ENCODE data around the gene ABCC6.
"Not testable (repeated sequence)": the region's sequence is repeated elsewhere in the genome, so short reads cannot be mapped to it uniquely, and the experiment has no call there.

Gene ABCC6

DNA sequence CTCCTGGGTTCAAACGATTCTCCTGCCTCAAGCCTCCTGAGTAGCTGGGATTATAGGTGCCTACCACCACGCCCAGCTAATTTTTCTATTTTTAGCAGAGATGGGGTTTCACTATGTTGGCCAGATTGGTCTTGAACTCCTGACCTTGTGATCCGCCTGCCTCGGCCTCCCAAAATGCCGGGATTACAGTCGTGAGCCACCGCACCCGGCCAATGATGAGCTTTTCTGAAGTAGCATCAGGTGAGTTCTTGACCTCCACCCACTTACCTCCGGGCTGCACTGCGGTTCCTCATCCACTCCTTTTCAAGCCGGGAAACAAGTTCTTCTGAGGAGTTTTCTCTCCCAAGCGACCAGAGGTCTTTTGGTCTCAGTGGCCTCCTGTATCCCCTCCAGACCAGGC lies 14.8 kb downstream of the ABCC6 start:
- not testable (repeated sequence) for H3K9me3 ChIP-seq, H3K27me3 ChIP-seq, H3K36me3 ChIP-seq
- peaks cover 59 to 65% of the 10 kb centered on the region in 2 experiments for H3K4me1 ChIP-seq (ENCODE audit: control insufficient read depth in 1 of 2, insufficient read depth in 1 of 2, low read depth in 1 of 2, low read length in 1 of 2)
- peak overlapping the region; percentile 43 to 63 for H3K4me3 ChIP-seq (ENCODE audit: low read depth in 1 of 2, low read length in 1 of 2)
- peak overlapping the region; percentile 97 for H3K27ac ChIP-seq

DNA sequence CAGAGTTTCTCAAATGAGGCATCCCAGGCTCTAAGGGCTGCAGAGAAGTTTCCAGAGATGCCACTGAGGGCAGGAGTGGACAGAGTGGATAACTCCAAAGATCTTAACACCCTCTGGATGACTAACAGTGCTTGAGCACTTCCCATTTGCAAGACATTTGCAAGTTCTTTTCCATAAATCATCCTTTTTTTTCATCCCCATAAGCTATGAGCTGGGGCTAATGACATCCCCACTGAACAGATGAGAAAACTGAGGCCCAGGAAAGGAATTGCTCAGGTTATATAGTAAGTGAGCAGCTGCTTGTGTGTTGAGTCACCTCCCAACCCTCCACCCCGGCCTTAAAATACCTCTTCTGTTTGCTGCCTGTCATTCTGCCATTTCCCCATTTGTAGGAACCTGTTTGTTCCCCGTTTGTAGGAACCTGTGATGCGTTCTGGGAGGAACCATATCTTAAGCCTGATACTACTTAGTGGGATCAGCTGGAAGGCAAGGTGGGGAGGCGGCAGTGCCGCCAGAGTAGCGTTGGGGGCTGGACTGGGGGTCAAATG lies 15.4 kb downstream of the ABCC6 start:
- H3K27me3 ChIP-seq, H3K9me3 ChIP-seq, H3K36me3 ChIP-seq: not testable (repeated sequence)
- Histone ChIP-seq H3K4me1 (ENCODE audit: control insufficient read depth in 1 of 2, insufficient read depth in 1 of 2, low read depth in 1 of 2, low read length in 1 of 2) (peaks cover 53 to 59% of the 10 kb centered on the region in 2 experiments), H3K4me3 (ENCODE audit: low read depth in 1 of 2, low read length in 1 of 2) (peak overlapping the region; percentile 43 to 63), H3K27ac (peak overlapping the region; percentile 97)
- TF ChIP-seq, protein P1, sequence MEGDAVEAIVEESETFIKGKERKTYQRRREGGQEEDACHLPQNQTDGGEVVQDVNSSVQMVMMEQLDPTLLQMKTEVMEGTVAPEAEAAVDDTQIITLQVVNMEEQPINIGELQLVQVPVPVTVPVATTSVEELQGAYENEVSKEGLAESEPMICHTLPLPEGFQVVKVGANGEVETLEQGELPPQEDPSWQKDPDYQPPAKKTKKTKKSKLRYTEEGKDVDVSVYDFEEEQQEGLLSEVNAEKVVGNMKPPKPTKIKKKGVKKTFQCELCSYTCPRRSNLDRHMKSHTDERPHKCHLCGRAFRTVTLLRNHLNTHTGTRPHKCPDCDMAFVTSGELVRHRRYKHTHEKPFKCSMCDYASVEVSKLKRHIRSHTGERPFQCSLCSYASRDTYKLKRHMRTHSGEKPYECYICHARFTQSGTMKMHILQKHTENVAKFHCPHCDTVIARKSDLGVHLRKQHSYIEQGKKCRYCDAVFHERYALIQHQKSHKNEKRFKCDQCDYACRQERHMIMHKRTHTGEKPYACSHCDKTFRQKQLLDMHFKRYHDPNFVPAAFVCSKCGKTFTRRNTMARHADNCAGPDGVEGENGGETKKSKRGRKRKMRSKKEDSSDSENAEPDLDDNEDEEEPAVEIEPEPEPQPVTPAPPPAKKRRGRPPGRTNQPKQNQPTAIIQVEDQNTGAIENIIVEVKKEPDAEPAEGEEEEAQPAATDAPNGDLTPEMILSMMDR (IDR thresholded peaks at IDR 0.05): peak; percentile 11

DNA sequence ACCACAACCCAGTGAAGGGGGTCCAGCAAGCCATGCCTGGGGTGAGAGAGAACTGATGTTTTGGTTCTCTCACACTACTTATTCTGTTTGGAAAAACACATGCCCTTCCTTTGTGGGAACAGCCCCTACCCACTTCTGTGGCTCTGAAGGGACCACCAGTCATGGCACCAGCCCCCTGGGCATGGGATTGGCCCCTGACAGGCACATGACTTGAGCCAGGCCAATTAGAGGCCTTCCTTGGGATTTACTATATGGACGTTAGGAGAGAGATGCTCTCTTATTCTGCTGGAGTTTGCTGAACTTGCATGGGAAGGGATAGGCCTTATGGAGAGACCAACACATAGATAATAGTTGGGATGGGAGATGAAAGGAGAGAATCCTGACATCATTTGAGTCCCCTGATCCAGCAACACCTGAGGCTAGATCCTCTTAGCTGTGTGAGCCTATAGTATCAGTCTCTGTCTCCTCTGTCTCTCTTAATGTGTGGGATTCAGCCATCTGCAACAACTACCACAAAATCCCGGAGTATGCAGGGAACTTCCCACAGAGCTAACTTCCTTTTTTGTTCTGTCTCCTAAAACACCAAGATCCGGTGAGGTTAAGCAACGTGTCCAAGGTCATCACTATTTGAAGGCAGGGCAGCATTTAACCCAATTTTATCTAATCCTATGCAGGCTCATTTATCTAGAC lies 16.1 kb downstream of the ABCC6 start:
- H3K36me3 ChIP-seq, H3K9me3 ChIP-seq, H3K27me3 ChIP-seq: not testable (repeated sequence)
- Histone ChIP-seq H3K4me1 (ENCODE audit: control insufficient read depth in 1 of 2, insufficient read depth in 1 of 2, low read depth in 1 of 2, low read length in 1 of 2) (peaks cover 51 to 54% of the 10 kb centered on the region in 2 experiments), H3K4me3 (ENCODE audit: low read depth in 1 of 2, low read length in 1 of 2) (peak overlapping the region; percentile 29 to 53), H3K27ac (peak overlapping the region; percentile 97)

DNA sequence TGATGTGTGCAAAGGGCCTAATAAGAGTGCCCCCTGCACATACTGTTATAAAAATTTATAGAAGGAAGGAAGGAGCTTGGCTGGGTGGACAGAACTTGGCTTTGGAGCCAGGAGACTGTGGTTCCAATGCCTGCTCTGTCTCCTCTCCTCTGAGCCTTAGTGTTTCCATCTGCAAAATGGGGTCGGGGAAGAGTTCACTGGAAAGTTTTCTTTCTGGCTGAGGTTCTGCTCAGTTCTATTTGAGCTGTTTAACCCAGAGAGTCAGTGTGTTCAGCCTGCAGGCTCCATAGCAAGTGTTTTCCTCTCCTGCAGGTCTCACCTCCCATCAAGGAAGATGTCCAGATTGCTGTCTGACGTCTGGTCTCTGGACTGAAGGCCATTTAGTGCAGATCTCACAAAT lies 17.4 kb downstream of the ABCC6 start:
- not testable (repeated sequence) for H3K36me3 ChIP-seq; H3K4me3 ChIP-seq (ENCODE audit: low read depth in 1 of 2, low read length in 1 of 2); H3K27me3 ChIP-seq; H3K9me3 ChIP-seq
- H3K4me1 ChIP-seq (ENCODE audit: control insufficient read depth in 1 of 2, insufficient read depth in 1 of 2, low read depth in 1 of 2, low read length in 1 of 2): peaks cover 43% of the 10 kb centered on the region in 2 experiments
- H3K27ac ChIP-seq: peak overlapping the region; percentile 97

DNA sequence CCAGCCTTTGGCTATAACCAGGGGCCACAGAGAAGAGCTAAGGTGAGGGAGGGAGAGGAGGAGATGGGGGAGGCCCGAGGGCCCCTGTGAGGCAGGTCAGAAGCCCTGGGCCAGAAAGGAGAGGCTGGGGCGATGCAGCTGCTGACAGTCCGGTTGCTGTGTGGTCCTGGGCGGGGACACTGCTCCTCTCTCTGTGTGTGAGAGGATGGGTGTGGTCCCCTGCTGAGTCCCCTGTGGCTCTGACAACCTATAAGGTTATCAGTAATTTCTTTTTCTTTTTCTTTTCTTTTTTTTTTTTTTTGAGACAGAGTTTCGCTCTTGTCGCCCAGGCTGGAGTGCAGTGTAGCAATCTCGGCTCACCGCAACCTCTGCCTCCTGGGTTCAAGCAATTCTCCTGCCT lies 18.7 kb downstream of the ABCC6 start:
- peaks cover 30 to 32% of the 10 kb centered on the region in 2 experiments for H3K4me1 ChIP-seq (ENCODE audit: control insufficient read depth in 1 of 2, insufficient read depth in 1 of 2, low read depth in 1 of 2, low read length in 1 of 2)
- not testable (repeated sequence) for H3K36me3 ChIP-seq; H3K27ac ChIP-seq; H3K4me3 ChIP-seq (ENCODE audit: low read depth in 1 of 2, low read length in 1 of 2); H3K27me3 ChIP-seq; H3K9me3 ChIP-seq

DNA sequence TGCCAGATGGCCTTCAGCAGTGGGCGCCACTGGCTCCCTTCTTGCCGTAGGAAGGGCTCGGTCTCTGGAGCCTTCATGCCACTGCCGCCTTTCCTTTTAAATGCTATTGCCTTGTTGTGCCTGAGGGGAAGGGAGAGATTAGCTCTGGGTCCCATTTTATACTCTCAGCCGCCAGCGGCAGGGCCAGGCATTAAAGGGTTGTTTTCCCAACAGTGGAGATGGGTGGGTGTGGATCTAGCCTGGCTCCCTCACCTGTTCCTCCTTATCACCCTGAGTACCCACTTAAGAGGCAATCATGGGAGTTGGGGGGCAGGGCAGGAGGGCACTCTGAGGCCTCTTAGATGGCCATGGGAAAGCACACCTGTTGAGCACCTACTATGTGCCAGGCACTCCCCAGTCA lies 19.8 kb downstream of the ABCC6 start:
- H3K4me3 ChIP-seq (ENCODE audit: low read depth in 1 of 2, low read length in 1 of 2); H3K27me3 ChIP-seq; H3K9me3 ChIP-seq; H3K27ac ChIP-seq; H3K36me3 ChIP-seq: not testable (repeated sequence)
- H3K4me1 ChIP-seq (ENCODE audit: control insufficient read depth in 1 of 2, insufficient read depth in 1 of 2, low read depth in 1 of 2, low read length in 1 of 2): peaks cover 22 to 26% of the 10 kb centered on the region in 2 experiments

DNA sequence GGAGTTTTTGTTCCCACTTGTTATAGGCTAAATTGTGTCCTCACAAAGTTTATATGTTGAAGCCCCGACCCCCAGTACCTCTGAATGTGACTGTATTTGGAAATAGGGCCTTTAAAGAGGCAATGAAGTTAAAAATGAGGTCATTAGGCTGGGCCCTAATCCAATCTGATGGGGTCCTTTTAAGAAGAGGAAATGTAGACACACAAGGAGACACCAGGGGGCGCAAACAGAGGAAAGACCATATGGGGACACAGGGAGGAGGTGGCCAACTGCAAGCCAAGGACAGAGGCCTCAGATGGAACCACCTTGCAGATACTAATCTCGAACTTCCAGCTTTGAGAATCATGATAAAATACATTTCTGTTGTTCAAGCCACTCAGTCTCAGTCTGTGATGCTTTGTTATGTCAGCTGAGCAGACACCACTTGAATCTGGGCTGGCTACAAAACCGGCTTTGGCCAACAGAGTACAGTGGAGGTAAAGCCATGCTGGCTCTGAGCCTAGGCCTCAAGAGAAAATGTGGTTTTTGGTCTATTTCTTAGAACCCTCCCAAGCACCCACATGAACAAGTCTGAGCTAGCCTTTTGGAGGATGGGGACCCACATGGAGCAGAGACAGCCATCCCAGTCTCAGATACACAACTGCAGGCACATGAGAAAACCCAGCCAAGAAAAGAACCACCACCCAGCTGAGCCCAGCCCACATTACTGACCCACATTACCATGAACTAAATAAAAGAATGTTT lies 20.7 kb downstream of the ABCC6 start:
- TF ChIP-seq, protein P1 (IDR thresholded peaks at IDR 0.05): peak; percentile 52
- Histone ChIP-seq H3K27ac (peak overlapping the region; percentile 35), H3K4me1 (ENCODE audit: control insufficient read depth in 1 of 2, insufficient read depth in 1 of 2, low read depth in 1 of 2, low read length in 1 of 2) (peaks cover 19 to 20% of the 10 kb centered on the region in 2 experiments)
- not testable (repeated sequence) for H3K9me3 ChIP-seq; H3K27me3 ChIP-seq; H3K36me3 ChIP-seq; H3K4me3 ChIP-seq (ENCODE audit: low read depth in 1 of 2, low read length in 1 of 2)

DNA sequence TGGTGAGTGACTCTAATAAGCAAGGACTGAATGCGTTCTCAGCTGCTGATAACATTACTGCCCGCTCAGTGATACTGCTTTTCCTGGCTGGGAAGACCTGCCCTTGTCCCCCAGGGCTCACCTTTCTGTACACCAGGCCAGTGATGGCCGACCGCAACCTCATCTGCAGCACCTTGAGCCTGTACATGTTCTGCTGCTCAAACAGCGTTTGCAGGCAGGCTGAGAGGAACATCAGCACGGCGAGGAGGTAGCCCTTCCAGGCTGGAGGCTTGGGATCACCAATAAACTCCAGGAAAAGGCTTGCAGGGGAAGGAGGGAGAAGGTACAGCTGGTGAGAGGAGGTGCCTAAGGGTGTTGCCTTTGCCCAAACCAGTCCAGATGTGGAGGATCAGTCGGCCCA lies 21.4 kb downstream of the ABCC6 start:
- H3K9me3 ChIP-seq: not testable (repeated sequence)

DNA sequence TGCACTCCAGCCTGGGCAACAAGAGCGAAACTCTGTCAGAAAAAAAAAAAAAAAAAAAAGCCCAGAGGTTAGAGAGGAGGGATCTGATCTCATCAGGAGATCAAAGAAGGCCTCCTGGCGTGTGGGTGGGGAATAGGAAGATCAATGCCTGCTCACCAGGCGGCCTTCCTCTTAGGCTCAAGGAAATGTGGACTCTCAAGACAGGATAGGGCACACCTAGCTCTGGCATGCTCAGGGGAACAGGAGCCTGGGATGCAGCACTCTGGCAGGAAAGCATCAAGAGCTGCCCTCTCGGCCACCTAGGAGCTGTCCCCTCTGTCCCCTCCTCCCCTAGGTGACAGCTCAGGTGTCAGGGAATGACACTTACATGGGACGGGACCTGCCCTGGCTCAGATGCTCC lies 22.9 kb downstream of the ABCC6 start:
- H3K9me3 ChIP-seq; H3K27ac ChIP-seq; H3K4me1 ChIP-seq (ENCODE audit: control insufficient read depth in 1 of 2, insufficient read depth in 1 of 2, low read depth in 1 of 2, low read length in 1 of 2); H3K27me3 ChIP-seq; H3K36me3 ChIP-seq; H3K4me3 ChIP-seq (ENCODE audit: low read depth in 1 of 2, low read length in 1 of 2): not testable (repeated sequence)

More for the DNA sequence above, 21.4 kb downstream of the ABCC6 start:
- H3K4me3 ChIP-seq (ENCODE audit: low read depth in 1 of 2, low read length in 1 of 2); H3K27me3 ChIP-seq; H3K36me3 ChIP-seq; H3K27ac ChIP-seq: not testable (repeated sequence)
- peaks cover 12 to 13% of the 10 kb centered on the region in 2 experiments for H3K4me1 ChIP-seq (ENCODE audit: control insufficient read depth in 1 of 2, insufficient read depth in 1 of 2, low read depth in 1 of 2, low read length in 1 of 2)

DNA sequence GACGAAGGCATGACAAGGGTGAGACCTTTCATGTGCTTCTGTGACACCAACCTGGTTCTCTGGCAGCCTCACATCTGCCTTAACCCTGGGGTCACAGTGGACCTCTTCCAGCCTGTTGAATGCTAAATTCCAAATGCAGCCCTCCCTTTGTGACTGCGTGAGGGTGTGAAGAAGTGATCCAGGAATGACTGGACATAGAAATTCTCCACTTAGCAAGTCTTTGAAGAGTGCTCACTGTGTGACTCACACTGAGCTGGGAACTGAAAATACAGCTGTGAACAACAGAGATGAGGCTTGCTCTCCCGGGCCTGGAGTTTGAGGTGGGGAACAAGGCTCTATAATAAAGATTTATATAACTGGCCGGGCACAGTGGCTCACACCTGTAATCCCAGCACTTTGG lies 23.9 kb downstream of the ABCC6 start:
- H3K9me3 ChIP-seq; H3K27me3 ChIP-seq; H3K4me3 ChIP-seq (ENCODE audit: low read depth in 1 of 2, low read length in 1 of 2); H3K4me1 ChIP-seq (ENCODE audit: control insufficient read depth in 1 of 2, insufficient read depth in 1 of 2, low read depth in 1 of 2, low read length in 1 of 2); H3K36me3 ChIP-seq; H3K27ac ChIP-seq: not testable (repeated sequence)
